Body of pancreas (tissue), 4 donors: ENCODE data around the gene MAPK11.
"Not testable (repeated sequence)": the region's sequence is repeated elsewhere in the genome, so short reads cannot be mapped to it uniquely, and the experiment has no call there.

Source experiments
- CTCF ChIP-seq, 7 experiments: fragments of 450-650 bp in 4 of 7; fragments of 200-600 bp in 3 of 7; sonication (generic) in 3 of 7; IDR thresholded peaks; one replicate each; pipeline ENCODE4 v1.5.1; 2016 to 2019; ENCODE audit warnings: antibody characterized with exemption in 7 of 7
- POLR2A ChIP-seq, 3 donors: fragments of 450-650 bp; IDR thresholded peaks; one replicate each; pipeline ENCODE4 v1.6.1; 2016; ENCODE audit warnings: antibody characterized with exemption in 3 of 3, mild to moderate bottlenecking in 2 of 3

GRCh38 chr22:50273781-50274180 lies 3.6 kb upstream of the MAPK11 start:
- not testable (repeated sequence) for TF ChIP-seq POLR2A, CTCF (IDR thresholded peaks at IDR 0.05)
